GM21723 (cell line): ENCODE data around the gene WDR5B.
"Not testable (repeated sequence)": the region's sequence is repeated elsewhere in the genome, so short reads cannot be mapped to it uniquely, and the experiment has no call there.

ENCODE experiments used
- ATAC-seq: cut with Tn5 transposase; IDR thresholded peaks from one replicate; pipeline ENCODE4 v1.9.1; 2021; ENCODE audit warnings: mild to moderate bottlenecking, moderate library complexity; ENCODE audit not compliant: unreplicated experiment

The WDR5B gene

DNA sequence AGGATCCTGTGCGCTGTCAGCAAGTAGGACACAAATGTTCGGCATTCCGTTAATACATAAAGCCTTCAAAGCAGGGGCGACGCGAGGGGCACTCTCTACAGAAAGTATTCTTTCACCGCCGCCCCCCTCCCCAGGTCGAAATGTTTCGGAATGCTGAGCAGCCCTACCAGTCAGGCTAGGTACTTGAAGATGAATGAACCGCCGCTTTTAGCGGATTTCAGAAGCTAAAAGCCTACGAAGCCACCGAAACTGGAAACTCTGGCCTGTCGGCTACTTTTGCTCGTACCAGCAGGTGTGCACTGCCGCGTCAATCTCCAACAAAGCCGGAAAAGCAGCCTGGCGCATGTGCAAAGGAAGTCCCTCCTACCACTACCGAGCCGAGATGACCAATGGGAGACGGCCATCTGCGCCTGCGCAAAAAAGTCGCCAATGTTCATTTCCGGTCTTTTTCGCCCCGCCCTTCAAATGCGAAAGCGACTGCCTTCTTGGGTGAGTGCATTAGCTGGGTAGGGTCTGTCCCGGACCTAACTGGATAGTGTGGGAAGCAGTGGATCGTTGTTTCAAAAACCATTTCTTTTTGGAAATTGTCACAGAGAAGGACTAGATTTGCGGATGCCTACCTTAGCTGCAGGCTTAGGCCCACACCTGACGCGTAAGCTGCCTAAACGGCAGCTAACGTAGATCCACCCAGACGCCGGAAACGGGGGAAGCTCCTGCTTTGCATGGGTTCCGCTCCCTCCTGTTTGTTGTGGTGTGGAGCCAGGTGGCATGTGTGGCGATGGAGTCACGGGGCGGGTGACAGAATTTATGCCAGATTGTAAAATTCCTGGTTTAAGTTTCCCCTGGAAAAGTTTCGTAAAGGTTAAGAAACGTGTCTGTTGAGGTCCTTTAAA, at the start of gene WDR5B:
WDR5B (minus strand) TSS at position 301 of the 893 bp plus-strand sequence. CDS start 534 bp downstream, outside the sequence.
- peak; percentile 83 for ATAC-seq

- no peak for ATAC-seq
Measured at GRCh38 chr3:122464659-122465058, 48.8 kb upstream of the WDR5B start.

DNA sequence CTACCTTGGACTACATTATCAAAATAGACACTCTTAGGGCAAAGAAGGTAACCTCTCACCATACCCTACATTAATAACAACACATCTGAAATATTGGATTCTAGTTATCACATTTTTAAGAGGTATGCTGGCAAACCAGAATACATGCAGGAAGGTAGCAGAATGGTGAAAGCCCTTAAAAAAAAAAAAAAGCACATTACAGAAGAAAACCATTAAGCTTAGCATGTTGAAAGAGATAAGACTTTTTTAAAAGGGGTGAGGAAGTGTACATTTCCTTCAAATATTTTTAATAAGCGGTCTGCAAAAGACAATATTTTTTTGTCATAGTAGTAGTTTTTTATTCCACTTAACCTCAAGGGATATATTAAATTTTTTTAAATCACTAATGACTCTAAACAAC, 46.5 kb upstream of the WDR5B start:
- no peak for ATAC-seq

DNA sequence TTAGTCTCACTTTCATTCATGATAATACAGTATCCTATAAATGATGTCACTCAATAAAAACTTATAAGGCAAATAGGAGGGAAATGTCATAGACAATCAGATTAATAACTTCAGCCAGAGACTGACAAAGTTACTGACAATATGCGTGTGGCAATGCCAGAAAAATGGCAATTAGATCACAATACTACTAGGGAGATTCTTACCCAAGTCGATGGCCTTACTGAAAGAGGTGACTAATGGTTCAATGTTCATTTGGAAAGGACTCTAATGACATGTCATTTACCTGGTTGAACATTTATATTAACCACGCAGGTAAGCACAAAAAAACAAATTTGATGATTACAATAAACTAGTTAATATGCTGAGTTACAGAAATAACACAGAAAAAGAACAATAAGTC, 45.9 kb upstream of the WDR5B start:
- no peak for ATAC-seq

- no peak for ATAC-seq
Measured at GRCh38 chr3:122458992-122459391, 43.1 kb upstream of the WDR5B start.

DNA sequence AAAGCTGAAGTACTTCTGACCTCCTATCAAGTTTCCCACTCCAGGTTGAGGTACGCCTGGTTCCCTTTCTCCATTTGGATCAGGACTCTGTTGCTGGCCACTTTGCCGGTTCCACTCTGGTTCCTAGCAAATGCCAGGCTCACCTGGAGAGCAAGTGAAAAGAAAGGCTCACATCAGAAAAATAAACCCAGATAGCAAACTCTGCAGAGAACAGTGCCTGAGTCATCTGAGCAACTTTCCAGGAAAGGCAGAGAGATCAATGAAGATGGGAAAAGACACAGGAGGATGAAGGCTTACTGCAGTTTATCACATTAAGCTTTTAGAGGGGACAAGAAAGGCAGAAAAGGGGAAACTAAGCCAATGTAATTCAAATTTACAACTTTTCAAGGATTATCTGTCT, 41.8 kb upstream of the WDR5B start:
- no peak for ATAC-seq

GRCh38 chr3:122456074-122456473, 40.2 kb upstream of the WDR5B start:
- no peak for ATAC-seq

GRCh38 chr3:122451371-122451770, 35.5 kb upstream of the WDR5B start:
- ATAC-seq = no peak

DNA sequence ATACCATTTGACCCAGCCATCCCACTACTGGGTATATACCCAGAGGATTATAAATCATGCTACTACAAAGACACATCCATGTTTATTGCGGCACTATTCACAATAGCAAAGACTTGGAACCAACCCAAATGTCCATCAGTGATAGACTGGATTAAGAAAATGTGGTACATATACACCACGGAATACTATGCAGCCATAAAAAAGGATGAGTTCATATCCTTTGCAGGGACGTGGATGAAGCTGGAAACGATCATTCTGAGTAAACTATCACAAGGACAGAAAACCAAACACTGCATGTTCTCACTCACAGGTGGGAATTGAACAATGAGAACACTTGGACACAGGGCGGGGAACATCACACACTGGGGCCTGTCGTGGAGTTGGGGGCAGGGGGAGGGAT, 32.4 kb upstream of the WDR5B start:
- not testable (repeated sequence) for ATAC-seq

- ATAC-seq = not testable (repeated sequence)
Measured at GRCh38 chr3:122444491-122444887, 28.6 kb upstream of the WDR5B start.

DNA sequence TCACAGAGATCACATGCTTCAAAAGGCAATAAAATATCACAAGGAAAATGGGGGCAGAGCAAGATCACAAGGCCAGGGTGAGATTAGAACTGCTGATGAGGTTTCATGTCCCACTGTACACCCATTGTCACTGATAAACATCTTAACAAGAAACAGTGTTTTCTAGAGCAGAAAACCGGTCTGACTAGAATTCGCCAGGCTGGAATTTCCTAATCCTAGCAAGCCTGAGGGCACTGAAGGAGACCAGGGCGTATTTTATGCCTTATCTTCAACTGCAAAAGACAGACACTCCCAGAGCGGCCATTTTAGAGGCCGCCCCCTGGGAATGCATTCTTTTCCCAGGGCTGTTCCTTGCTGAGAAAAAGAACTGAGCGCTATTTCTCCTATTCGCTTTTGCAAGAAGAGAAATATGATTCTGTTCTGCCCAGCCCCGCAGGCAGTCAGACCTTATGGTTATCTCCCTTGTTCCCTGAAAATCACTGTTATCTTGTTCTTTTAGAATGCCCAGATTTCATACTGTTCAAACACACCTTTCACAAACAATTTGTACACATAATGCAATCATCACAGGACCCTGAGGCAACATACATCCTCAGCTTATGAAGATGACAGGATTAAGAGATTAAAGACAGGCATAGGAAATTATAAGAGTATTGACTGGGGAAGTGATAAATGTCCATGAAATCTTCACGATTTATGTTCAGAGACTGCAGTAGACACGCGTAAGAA, 28.1 kb upstream of the WDR5B start:
- ATAC-seq = not testable (repeated sequence)

DNA sequence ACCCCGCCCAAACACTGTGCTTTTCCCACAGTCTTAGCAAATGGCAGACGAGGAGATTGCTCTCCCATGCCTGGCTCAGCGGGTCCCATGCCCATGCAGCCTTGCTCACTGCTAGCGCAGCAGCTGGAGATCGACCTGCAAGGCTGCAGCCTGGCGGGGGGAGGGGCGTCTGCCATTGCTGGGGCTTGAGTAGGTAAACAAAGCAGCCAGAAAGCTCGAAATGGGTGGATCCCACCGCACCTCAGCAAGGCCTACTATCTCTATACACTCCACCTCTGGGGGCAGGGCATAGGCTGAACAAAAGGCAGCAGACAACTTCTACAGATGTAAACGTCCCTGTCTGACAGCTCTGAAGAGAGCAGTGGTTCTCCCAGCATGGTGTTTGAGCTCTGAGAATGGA, 27.2 kb upstream of the WDR5B start:
- ATAC-seq = no peak

- no peak for ATAC-seq
Measured at GRCh38 chr3:122435950-122436349, 20.1 kb upstream of the WDR5B start.

GRCh38 chr3:122430371-122430770, 14.5 kb upstream of the WDR5B start:
- ATAC-seq = no peak

DNA sequence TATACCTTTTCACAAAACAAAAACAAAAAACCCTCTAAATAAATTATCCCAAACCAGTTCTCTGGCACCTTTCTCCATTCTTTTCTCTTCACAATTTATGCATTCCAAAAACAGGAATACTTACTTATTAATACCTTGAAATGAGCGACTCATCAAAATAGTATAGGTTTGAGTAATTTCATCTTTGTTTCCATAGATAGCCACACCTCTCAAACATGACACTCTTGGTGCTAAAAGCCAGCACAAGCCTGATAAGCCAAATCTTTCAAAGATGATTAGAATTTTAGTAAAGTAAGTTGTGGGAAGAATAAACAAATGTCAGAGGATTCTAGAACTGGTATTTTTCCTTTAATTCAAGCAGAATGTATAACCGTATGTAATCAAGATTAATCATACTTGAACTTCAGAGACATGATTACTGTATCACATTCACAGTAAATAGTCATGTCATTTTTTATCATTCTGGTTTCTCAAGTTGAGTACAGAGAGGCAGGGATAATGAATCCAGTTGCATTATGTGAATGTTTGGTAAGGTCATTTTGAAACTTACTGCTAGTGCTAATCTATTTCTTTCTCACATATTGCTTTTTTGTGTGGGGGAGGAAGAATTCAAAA, 12.1 kb upstream of the WDR5B start:
- ATAC-seq = no peak

GRCh38 chr3:122421836-122422235, 6.0 kb upstream of the WDR5B start:
- no peak for ATAC-seq

DNA sequence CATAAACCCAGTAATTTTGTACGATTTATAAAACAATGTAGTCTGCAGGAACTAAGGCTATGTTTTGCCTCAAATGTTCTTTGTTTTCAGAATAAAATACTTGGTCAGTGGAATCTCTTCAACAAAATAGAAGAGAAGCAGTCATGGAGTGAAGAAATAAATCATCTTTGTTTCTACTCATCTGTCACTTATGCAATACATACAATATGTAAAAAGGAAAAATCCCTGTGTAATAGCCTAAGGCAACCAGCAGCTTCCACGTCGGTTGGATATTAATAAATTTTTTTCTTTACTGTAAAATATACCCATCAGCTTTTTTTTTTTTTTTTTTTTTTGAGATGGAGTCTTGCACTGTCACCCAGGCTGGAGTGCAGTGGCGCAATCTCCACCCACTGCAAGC, 5.2 kb upstream of the WDR5B start:
- ATAC-seq = no peak

DNA sequence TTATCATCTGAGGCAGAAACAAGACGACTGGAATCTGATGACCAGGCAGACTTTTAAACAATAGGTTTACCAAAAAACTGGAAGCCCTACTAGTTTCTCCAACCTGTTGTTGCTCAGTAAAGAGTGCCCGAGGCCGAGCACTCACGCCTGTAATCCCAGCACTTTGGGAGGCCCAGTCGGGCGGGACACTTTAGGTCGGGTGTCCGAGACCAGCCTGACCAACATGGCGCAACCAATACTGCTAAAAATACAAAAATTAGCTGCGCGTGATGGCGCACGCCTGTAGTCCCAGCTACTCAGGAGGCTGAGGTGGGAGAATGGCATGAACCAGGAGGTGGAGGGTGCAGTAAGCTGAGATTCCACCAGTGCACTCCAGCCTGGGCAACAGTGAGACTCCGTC, 1.1 kb upstream of the WDR5B start:
- no peak for ATAC-seq

GRCh38 chr3:122415104-122415744, 638 bp downstream of the WDR5B start:
- peak; percentile 66 for ATAC-seq

- ATAC-seq = no peak
Measured at GRCh38 chr3:122414391-122414790, 1.5 kb downstream of the WDR5B start.

DNA sequence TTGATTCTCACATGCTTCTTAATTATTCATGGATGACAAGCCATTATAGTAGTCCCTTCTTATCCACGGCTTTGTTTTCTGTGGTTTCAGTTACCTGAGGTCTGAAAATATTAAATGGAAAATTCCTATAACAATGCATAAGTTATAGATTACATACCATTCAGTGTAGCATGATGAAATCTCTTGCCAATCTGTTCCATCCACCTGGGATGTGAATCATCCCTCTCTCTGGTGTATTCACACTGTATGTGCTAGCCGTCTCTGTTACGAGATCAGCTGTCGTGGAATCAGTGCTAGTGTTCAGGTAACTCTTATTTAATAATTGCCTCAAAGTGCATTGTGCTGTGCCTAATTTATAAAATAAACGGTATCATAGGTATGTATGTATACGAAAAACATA, 5.2 kb downstream of the WDR5B start:
- no peak for ATAC-seq
